K562 (cell line): ENCODE data around the gene HSFX3. TPM values are rescaled to one million over a fixed set of nuclear protein-coding genes. Genes with fewer than 3 reads are reported as not detected.

ENCODE experiments used
- CTBP1 ChIP-seq: fragments of 450-650 bp; IDR thresholded peaks from 2 replicates; pipeline ENCODE4 v1.6.1; 2016; ENCODE audit warnings: borderline replicate concordance
- ERF ChIP-seq: fragments of 450-650 bp; formaldehyde crosslinking; IDR thresholded peaks from 2 replicates; pipeline ENCODE4 v1.4.0; 2020; ENCODE audit warnings: mild to moderate bottlenecking, mixed read lengths
- HNRNPUL1 ChIP-seq: fragments of 200-400 bp; formaldehyde crosslinking; IDR thresholded peaks from 2 replicates; pipeline ENCODE4 v1.6.1; 2017; ENCODE audit warnings: low read length
- NCOA6 ChIP-seq: fragments of 450-650 bp; IDR thresholded peaks from 2 replicates; pipeline ENCODE4 v1.6.1; 2017; ENCODE audit warnings: mild to moderate bottlenecking
- NFIC ChIP-seq: fragments of 450-650 bp; IDR thresholded peaks from 2 replicates; pipeline ENCODE4 v1.6.1; 2017; ENCODE audit warnings: mild to moderate bottlenecking, inconsistent platforms
- RB1 ChIP-seq: fragments of 450-650 bp; IDR thresholded peaks from 2 replicates; pipeline ENCODE4 v1.6.1; 2017; ENCODE audit warnings: low read depth, mild to moderate bottlenecking
- SP1 ChIP-seq: sonication (generic); formaldehyde crosslinking; IDR thresholded peaks from 2 replicates; pipeline ENCODE4 v1.8.1; 2022; ENCODE audit warnings: mild to moderate bottlenecking, missing genetic modification reagents
- TAF1 ChIP-seq: IDR thresholded peaks from 2 replicates; pipeline ENCODE4 v1.6.1; 2011; ENCODE audit warnings: mild to moderate bottlenecking, low read length, moderate library complexity; ENCODE audit not compliant: insufficient read depth, control insufficient read depth, severe bottlenecking; ENCODE audit errors: extremely low read depth
- ZNF239 ChIP-seq: fragments of 250-450 bp; sonication (Bioruptor Pico); IDR thresholded peaks from 2 replicates; pipeline ENCODE4 v1.4.0; 2020; ENCODE audit warnings: mild to moderate bottlenecking
- polyA plus RNA-seq, 8 experiments: library from polyadenylated mRNA; depleted of rRNA in 4 of 8; stranded (reverse) in 5 of 8; unstranded in 3 of 8; fragments of >200 nt; fragmentation: Nextera tagmentation in 2 of 8; fragmentation: Illumina TruSeq in 1 of 8; extraction: Ambion mirVana in 2 of 8; extraction: Trizol in 1 of 8; gene quantifications; 2 replicates each; pipeline versions ENCODE4 v1.2.1 to v1.2.3, GENCODE V29; 2011 to 2014; ENCODE audit warnings: inconsistent platforms in 1 of 8, missing spikeins in 1 of 8
- total RNA-seq, 7 experiments: library from RNA; depleted of rRNA in 6 of 7; stranded (reverse); fragments of >200 nt in 6 of 7; fragmentation: Illumina TruSeq in 2 of 7; extraction: Trizol in 2 of 7; gene quantifications; 2 replicates each; pipeline versions ENCODE4 v1.2.1 to v1.2.3, GENCODE V29; 2011 to 2021; ENCODE audit warnings: low replicate concordance in 1 of 7
- TF ChIP-seq, protein P1 (sequence below): sonication (generic); formaldehyde crosslinking; IDR thresholded peaks from 2 replicates; pipeline ENCODE4 v1.5.0; 2020; ENCODE audit warnings: missing genetic modification reagents
- TF ChIP-seq, protein P2 (sequence below): sonication (generic); formaldehyde crosslinking; IDR thresholded peaks from 2 replicates; pipeline ENCODE4 v1.8.0; 2022; ENCODE audit warnings: mild to moderate bottlenecking, missing genetic modification reagents
- TF ChIP-seq, protein P3 (sequence below), 2 experiments: fragments of 450-650 bp; formaldehyde crosslinking in 1 of 2; IDR thresholded peaks; 2 replicates each; pipeline versions ENCODE4 v1.4.0 to v1.6.1; 2014 to 2020; ENCODE audit warnings: mild to moderate bottlenecking in 2 of 2, borderline replicate concordance in 1 of 2, low read depth in 1 of 2
- TF ChIP-seq, protein P4 (sequence below), 2 experiments: fragments of 450-650 bp; conservative IDR thresholded peaks; 2 replicates each; pipeline ENCODE4 v1.6.1; 2017; ENCODE audit warnings: mild to moderate bottlenecking in 2 of 2, moderate library complexity in 2 of 2
- TF ChIP-seq, protein P5 (sequence below), 2 experiments: fragments of 450-650 bp; IDR thresholded peaks; 2 replicates each; pipeline ENCODE4 v1.6.1; 2016

Gene HSFX3
- total and polyA plus RNA-seq, 9 of the 15 experiments (the other 6 are each of a cell fraction or from before 2014, with no cell fraction given) = 0.08 to 0.10 TPM; not detected in 7

DNA sequence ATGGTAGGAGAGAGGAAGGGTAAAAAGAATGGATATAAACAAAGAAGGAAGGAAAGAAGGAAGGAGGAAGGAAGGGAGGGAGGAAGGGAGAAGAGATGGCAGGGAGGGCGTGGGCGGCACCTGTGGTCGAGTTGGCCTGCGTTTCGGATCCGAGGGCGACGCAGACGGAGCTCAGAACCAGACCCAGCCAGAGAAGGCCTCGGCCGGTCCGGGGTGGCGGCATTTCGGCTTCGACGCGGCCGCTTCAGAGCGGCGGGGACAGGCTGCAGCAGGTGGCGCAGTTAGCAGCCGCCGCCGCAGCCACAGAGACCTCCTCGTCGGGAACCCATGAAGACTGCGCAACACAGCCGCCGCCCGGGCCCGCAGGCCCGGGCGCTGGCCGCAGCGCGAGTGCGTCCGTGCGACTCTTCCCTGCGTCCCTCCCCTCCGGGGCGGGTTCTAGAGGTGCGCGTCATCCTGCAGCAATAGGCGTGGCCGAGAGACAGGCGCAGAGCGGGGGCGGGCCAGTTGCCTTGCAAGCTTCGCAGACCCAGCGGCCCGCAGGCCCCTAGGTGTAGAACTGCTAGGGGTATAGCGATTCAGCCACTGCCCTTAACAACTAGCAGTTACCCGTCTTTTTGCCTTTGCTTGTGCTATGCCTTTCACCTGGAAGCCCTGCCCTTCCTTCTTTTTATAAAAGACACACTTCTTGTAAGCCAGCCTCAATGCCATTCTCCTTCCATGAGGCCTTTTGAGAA lies 44.6 kb downstream of the HSFX3 start, which contains the start of gene IDS (continued):
- TF ChIP-seq RB1 (peak; percentile 60), ZNF239 (CRISPR knock-in tag) (no peak), SP1 (CRISPR knock-in tag) (peak; percentile 17; the same call in 1 of the 2 replicates), NFIC (no peak), CTBP1 (peak; percentile 41; the same call in 1 of the 2 replicates), NCOA6 (no peak), TAF1 (peak; percentile 73), ERF (CRISPR knock-in tag) (no peak), HNRNPUL1 (no peak)
- TF ChIP-seq, protein P1, sequence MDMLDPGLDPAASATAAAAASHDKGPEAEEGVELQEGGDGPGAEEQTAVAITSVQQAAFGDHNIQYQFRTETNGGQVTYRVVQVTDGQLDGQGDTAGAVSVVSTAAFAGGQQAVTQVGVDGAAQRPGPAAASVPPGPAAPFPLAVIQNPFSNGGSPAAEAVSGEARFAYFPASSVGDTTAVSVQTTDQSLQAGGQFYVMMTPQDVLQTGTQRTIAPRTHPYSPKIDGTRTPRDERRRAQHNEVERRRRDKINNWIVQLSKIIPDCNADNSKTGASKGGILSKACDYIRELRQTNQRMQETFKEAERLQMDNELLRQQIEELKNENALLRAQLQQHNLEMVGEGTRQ (CRISPR knock-in tag) = no peak
- TF ChIP-seq, protein P2, sequence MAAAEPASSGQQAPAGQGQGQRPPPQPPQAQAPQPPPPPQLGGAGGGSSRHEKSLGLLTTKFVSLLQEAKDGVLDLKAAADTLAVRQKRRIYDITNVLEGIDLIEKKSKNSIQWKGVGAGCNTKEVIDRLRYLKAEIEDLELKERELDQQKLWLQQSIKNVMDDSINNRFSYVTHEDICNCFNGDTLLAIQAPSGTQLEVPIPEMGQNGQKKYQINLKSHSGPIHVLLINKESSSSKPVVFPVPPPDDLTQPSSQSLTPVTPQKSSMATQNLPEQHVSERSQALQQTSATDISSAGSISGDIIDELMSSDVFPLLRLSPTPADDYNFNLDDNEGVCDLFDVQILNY (CRISPR knock-in tag) = no peak
- TF ChIP-seq, protein P3, sequence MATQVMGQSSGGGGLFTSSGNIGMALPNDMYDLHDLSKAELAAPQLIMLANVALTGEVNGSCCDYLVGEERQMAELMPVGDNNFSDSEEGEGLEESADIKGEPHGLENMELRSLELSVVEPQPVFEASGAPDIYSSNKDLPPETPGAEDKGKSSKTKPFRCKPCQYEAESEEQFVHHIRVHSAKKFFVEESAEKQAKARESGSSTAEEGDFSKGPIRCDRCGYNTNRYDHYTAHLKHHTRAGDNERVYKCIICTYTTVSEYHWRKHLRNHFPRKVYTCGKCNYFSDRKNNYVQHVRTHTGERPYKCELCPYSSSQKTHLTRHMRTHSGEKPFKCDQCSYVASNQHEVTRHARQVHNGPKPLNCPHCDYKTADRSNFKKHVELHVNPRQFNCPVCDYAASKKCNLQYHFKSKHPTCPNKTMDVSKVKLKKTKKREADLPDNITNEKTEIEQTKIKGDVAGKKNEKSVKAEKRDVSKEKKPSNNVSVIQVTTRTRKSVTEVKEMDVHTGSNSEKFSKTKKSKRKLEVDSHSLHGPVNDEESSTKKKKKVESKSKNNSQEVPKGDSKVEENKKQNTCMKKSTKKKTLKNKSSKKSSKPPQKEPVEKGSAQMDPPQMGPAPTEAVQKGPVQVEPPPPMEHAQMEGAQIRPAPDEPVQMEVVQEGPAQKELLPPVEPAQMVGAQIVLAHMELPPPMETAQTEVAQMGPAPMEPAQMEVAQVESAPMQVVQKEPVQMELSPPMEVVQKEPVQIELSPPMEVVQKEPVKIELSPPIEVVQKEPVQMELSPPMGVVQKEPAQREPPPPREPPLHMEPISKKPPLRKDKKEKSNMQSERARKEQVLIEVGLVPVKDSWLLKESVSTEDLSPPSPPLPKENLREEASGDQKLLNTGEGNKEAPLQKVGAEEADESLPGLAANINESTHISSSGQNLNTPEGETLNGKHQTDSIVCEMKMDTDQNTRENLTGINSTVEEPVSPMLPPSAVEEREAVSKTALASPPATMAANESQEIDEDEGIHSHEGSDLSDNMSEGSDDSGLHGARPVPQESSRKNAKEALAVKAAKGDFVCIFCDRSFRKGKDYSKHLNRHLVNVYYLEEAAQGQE (IDR thresholded peaks at IDR 0.05; ENCODE audit: borderline replicate concordance) = peak; percentile 52
- TF ChIP-seq, protein P3 (CRISPR knock-in tag; IDR thresholded peaks at IDR 0.05; ENCODE audit: low read depth) = no peak
- TF ChIP-seq, protein P4, sequence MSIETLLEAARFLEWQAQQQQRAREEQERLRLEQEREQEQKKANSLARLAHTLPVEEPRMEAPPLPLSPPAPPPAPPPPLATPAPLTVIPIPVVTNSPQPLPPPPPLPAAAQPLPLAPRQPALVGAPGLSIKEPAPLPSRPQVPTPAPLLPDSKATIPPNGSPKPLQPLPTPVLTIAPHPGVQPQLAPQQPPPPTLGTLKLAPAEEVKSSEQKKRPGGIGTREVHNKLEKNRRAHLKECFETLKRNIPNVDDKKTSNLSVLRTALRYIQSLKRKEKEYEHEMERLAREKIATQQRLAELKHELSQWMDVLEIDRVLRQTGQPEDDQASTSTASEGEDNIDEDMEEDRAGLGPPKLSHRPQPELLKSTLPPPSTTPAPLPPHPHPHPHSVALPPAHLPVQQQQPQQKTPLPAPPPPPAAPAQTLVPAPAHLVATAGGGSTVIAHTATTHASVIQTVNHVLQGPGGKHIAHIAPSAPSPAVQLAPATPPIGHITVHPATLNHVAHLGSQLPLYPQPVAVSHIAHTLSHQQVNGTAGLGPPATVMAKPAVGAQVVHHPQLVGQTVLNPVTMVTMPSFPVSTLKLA (conservative IDR thresholded peaks at IDR 0.05) = peak in 1 of 2 experiments; percentile 32; a peak in 1 of 4 replicates
- TF ChIP-seq, protein P5, sequence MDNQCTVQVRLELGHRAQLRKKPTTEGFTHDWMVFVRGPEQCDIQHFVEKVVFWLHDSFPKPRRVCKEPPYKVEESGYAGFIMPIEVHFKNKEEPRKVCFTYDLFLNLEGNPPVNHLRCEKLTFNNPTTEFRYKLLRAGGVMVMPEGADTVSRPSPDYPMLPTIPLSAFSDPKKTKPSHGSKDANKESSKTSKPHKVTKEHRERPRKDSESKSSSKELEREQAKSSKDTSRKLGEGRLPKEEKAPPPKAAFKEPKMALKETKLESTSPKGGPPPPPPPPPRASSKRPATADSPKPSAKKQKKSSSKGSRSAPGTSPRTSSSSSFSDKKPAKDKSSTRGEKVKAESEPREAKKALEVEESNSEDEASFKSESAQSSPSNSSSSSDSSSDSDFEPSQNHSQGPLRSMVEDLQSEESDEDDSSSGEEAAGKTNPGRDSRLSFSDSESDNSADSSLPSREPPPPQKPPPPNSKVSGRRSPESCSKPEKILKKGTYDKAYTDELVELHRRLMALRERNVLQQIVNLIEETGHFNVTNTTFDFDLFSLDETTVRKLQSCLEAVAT (IDR thresholded peaks at IDR 0.05) = 0 out of 4 replicates have a peak, but pooled peaks of 1 of the 2 experiments have one; percentile 10
